NCI-H524 (cell line): ENCODE data around the gene ZSCAN26.
A peak's percentile ranks its signal among the peaks of the same experiment; 100 is the strongest.

Source experiments
- DNase-seq, 2 experiments: peaks; one replicate each; lab custom pipeline; 2025; lab: John Stamatoyannopoulos, UW

The ZSCAN26 gene

GRCh38 chr6:28266962-28267694 lies at the start of gene ZSCAN26:
Gene ZSCAN26, plus strand, starts transcription at chr6:28267143. Its CDS starts 4,777 bp downstream, at chr6:28271920.
- DNase-seq: peak; percentile 81 to 93

- DNase-seq: no peak
These were observed 49.1 kb upstream of the ZSCAN26 start for GRCh38 chr6:28217890-28218289.

DNA sequence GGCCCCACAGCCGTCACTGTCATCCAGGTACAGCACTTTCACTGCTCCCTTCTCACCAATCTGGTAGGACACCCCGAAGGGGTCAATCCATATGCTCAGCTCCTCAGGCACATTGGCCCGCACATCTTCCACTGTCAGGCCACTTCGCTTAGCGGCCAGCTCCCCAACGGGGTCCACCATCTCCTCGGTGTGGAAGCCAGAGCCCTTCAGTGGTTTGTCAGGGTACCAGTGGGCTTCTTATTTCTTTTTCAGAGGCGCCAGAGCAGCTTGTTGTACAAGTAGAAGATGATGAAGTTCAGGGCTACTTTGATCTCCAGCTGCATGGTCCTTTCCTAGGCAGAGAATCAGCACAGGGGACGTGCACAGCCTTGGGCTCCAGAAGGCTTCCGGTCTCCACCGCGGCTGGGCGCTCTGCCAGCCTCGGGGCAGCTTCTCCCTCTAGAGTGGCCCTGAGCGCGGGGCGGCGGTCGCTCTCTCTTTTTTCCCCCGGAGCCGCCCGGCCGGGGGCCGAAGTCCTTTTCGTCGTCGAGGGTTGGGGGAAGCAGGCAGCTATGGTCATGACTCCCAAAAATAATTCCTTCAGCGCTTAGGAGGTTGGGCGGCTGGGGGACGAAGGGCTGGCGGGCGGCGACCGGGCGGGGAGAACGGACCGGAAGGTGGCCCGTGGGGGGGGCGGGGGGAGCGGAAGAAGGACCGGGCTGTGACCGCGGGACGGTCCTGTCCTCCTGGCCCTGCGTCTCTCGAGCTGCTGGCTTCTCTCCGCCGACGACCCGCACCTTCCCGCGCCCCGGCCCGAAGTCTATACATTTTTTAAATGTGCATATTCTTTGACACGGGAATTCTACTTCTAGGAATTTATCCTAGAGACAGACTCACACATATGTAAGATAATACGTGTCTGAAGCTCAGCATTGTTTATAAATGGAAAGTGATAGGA lies 48.4 kb upstream of the ZSCAN26 start:
- DNase-seq: peak; percentile 63 to 66

GRCh38 chr6:28220257-28221133 lies 46.4 kb upstream of the ZSCAN26 start:
- DNase-seq: no peak

DNA sequence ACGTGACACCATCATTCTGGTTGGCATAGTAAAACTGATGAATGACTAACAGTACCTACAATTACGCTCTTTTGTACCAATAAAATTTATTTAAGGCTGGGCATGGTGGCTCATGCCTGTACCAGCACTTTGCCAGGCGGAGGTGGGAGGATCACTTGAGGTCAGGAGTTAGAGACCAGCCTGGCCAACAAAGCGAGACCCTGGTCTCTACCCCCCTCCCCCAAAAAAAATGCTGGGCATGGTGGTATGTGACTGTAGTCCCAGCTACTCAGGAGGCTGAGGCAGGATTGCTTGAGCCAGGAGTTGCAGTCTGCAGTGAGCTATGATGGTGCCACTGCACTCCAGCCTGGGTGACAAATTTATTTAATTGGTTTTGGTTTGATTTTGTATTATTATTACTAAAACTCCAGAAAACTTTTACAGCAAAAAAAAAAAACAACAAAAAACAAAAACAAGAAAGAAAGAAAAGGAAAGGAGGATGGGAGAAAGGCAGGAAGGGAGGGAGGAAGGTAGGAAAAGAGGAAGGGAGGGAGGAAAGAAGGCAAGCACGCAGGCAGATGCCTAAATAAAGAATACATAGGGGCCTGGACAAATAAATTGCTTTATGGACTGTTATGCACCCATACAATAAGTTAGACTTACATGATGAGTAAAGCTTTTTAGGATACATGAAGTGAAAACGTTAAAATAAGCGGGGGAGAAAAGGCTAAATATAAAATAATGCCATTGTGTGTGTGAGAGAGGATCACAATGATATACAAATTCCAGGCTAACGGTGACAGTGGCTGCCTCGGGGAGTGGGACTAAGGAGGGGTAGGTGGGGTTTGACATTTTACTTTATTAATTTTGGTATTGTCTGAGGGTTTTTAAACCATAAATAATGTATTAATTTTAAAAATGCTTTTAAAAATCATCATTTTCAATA lies 42.5 kb upstream of the ZSCAN26 start:
- no peak for DNase-seq

GRCh38 chr6:28225056-28225834 lies 41.7 kb upstream of the ZSCAN26 start, which contains the start of gene ZSCAN9:
Gene ZSCAN9, plus strand, starts transcription at chr6:28225275. Its CDS starts 1,810 bp downstream, at chr6:28227085.
- peak; percentile 59 to 89 for DNase-seq

GRCh38 chr6:28226460-28226859 lies 40.5 kb upstream of the ZSCAN26 start:
- no peak for DNase-seq

- no peak for DNase-seq
These were observed 34.2 kb upstream of the ZSCAN26 start for GRCh38 chr6:28232785-28233184.

DNA sequence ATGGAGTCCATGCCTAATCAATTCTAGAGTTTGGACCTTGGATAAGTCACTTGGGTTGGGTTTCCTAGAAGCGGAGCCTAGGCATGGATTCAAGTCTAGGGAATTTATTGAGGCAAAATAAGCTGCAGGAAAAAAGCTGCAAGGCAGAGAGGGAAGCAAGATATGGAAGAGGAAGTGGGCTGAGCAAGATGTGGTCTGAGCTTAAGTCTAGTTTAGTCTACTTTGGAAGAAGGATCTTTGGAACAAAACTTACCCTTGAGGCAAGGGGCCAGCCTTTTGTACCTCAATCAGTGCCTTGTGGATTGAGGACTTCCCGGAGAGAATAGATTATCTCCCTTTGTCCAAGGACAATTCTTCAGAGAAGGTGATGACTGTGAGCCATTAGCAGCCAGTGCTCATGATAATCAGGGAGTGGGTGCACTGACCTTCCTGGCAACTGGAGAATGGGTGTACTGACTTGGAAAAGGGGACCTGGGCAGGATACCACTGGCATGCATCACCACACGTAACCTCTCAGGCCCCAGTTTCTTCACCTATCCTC lies 31.0 kb upstream of the ZSCAN26 start:
- DNase-seq: no peak

- no peak for DNase-seq
These were observed 27.3 kb upstream of the ZSCAN26 start for GRCh38 chr6:28239636-28240035.

DNA sequence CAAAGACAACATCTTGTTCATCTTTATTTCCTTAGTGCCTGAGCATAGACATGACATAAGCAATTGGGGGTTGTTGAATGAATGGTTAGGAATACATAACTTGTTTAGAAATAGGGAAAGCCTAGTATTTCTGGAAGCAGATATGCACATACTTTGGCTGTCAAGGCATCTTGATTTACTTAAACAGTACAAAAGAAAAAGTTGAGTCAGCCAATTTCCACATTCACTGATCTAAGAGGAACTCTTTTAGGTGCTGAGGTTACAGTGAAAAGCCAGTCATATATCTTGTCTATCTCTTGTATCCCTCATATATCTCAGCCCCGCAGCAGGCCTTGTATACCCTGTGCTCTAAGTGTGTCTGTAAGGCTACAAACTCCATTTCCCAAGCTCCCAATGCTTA lies 26.5 kb upstream of the ZSCAN26 start:
- no peak for DNase-seq

DNA sequence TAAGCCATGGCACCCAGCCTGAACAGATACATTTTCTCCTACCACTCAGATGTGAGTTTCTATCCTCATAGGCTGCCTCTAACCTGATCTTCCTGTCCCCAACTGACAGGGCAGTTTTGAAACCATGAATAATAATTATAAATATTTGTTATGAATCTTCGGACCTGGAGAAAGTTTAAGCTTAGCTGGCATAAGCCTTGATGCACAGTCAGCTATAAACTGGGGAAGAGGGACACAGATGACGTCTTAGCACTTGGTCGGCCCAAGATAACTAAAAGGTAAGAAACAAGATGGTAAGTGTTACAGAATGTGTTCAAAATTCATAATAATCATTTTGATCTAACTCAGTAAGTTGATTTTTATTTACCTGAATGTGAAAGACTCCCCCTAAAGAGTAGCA lies 23.0 kb upstream of the ZSCAN26 start:
- DNase-seq: no peak

GRCh38 chr6:28245206-28245941 lies 21.6 kb upstream of the ZSCAN26 start:
- no peak for DNase-seq

- no peak for DNase-seq
These were observed 18.0 kb upstream of the ZSCAN26 start for GRCh38 chr6:28248916-28249315.

- no peak for DNase-seq
These were observed 16.2 kb upstream of the ZSCAN26 start for GRCh38 chr6:28250747-28251146.

DNA sequence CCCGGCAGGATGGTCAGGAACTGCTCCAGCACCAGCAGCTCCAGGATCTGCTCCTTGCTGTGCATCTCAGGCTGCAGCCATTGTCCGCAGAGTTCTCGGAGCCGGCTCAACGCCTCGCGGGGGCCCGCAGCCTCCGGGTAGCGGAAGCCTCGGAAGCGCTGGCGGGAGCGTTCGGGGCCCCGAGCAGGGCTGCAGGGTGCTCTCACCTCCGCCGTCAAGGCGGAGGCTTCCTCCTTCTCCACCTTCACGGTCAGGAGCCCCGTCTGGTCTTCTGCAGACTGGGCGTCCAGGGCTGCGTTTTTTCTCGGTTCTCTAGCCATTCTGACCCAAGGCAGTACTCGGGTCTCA lies 15.3 kb upstream of the ZSCAN26 start:
- DNase-seq: no peak

GRCh38 chr6:28252009-28252975 lies 14.7 kb upstream of the ZSCAN26 start, which contains the start of gene ZKSCAN4:
Gene ZKSCAN4, minus strand, starts transcription at chr6:28252269. Its CDS starts 289 bp downstream, at chr6:28251980.
- peak; percentile 65 to 92 for DNase-seq

- no peak for DNase-seq
These were observed 12.8 kb upstream of the ZSCAN26 start for GRCh38 chr6:28254121-28254519.
